ENCODE measurements around the gene MYH11.

Gene MYH11

DNA sequence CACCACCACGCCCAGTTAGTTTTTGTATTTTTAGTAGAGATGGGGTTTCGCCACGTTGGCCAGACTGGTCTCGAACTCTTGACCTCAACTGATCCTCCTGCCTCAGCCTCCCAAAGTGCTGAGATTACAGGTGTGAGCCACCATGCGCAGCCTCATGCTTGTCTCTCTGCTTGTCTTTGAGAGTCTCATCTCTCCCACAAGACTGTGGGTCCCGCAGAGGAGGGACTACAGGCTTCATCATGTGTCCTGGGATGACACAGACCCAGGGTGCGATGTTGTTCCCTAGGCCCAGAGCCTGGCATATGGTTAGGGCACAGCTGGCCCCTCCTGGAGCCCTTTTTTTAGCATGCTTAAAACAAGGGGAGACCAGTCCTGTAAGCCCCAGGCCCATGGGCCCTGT, 104.9 kb downstream of the MYH11 start:
- no peak overlapping the region for H3K27ac ChIP-seq
- no peak for DNase-seq
- TF ChIP-seq, protein P1, sequence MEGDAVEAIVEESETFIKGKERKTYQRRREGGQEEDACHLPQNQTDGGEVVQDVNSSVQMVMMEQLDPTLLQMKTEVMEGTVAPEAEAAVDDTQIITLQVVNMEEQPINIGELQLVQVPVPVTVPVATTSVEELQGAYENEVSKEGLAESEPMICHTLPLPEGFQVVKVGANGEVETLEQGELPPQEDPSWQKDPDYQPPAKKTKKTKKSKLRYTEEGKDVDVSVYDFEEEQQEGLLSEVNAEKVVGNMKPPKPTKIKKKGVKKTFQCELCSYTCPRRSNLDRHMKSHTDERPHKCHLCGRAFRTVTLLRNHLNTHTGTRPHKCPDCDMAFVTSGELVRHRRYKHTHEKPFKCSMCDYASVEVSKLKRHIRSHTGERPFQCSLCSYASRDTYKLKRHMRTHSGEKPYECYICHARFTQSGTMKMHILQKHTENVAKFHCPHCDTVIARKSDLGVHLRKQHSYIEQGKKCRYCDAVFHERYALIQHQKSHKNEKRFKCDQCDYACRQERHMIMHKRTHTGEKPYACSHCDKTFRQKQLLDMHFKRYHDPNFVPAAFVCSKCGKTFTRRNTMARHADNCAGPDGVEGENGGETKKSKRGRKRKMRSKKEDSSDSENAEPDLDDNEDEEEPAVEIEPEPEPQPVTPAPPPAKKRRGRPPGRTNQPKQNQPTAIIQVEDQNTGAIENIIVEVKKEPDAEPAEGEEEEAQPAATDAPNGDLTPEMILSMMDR (IDR thresholded peaks at IDR 0.05; ENCODE audit: low read depth, low read length, missing control alignments): no peak
- no peak overlapping the region for H3K4me3 ChIP-seq (ENCODE audit: low read depth, low read length)
- in situ Hi-C loops (cut with HindIII; ENCODE audit: low pct_ligation_motif_present, low sequenced_read_pairs): no loop called here
- no peaks in the 10 kb centered on the region for H3K36me3 ChIP-seq (replicated peaks)
- no peaks in the 10 kb centered on the region for H3K27me3 ChIP-seq (replicated peaks)

DNA sequence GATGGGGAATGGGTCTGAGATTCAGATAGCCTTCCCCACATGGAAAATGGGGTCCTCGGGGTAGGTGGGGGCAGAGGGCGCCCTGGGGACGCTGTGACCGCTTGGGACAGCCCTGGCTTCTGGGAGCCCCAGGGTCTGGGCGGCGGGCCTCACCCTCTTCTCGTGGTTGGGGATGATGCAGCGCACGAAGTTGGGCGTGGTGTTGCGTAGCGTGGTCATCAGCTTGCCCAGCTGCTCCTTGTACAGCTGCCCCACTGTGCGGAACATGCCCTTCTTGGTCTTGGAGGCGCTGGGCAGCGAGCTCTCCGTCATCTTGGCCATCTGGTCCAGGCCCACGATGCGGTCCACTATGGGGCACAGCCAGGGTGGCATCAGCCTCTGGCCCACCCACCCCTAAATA, 106.8 kb downstream of the MYH11 start:
- Histone ChIP-seq H3K4me3 (ENCODE audit: low read depth, low read length) (no peak overlapping the region), H3K36me3 (replicated peaks) (no peaks in the 10 kb centered on the region), H3K27me3 (replicated peaks) (no peaks in the 10 kb centered on the region), H3K27ac (no peak overlapping the region)
- TF ChIP-seq, protein P1 (IDR thresholded peaks at IDR 0.05; ENCODE audit: low read depth, low read length, missing control alignments): no peak
- in situ Hi-C loops (cut with HindIII; ENCODE audit: low pct_ligation_motif_present, low sequenced_read_pairs): no loop called here
- DNase-seq: no peak

DNA sequence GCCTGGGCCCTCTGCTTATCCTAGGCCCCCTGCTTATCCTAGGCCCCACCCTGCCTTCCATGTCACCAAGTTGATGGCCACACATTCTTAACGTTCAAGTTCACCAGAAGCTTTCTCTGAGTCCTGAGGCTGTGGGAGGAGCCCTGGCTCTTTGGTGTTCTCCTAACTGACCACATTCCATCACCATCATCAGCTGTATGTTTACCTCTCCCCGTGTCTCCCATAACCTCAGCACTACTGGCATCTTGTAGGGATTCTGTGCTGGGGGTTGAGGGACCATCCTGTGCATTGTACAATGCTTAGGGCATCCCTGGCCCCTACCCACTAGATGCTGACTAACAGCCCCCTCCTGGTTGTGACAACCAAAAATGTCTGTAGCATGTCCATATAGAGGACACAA, 107.5 kb downstream of the MYH11 start:
- Histone ChIP-seq H3K27ac (no peak overlapping the region), H3K27me3 (replicated peaks) (no peaks in the 10 kb centered on the region), H3K36me3 (replicated peaks) (no peaks in the 10 kb centered on the region), H3K4me3 (ENCODE audit: low read depth, low read length) (no peak overlapping the region)
- TF ChIP-seq, protein P1 (IDR thresholded peaks at IDR 0.05; ENCODE audit: low read depth, low read length, missing control alignments): no peak
- in situ Hi-C loops (cut with HindIII; ENCODE audit: low pct_ligation_motif_present, low sequenced_read_pairs): no loop called here
- no peak for DNase-seq

DNA sequence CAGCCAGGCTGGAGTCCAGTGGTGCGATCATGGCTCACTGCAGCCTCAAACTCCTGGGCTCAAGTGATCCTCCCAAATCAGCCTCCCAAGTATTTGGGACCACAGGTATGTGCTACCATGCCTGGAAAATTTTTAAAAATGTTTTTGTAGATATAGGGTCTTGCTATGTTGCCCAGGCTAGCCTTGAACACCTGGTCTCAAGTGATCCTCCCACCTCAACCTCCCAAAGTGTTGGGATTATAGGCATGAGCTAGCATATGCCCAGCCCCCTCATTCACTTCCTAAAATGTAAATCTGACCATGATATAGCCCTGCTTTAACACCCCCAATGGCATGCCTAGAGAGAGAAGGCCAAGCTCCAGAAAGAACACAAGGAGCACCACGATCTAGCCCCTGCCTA, 108.2 kb downstream of the MYH11 start:
- in situ Hi-C loops (cut with HindIII; ENCODE audit: low pct_ligation_motif_present, low sequenced_read_pairs): no loop called here
- no peaks in the 10 kb centered on the region for H3K27me3 ChIP-seq (replicated peaks)
- TF ChIP-seq, protein P1 (IDR thresholded peaks at IDR 0.05; ENCODE audit: low read depth, low read length, missing control alignments): no peak
- H3K36me3 ChIP-seq (replicated peaks): no peaks in the 10 kb centered on the region
- no peak overlapping the region for H3K27ac ChIP-seq
- no peak overlapping the region for H3K4me3 ChIP-seq (ENCODE audit: low read depth, low read length)
- no peak for DNase-seq

DNA sequence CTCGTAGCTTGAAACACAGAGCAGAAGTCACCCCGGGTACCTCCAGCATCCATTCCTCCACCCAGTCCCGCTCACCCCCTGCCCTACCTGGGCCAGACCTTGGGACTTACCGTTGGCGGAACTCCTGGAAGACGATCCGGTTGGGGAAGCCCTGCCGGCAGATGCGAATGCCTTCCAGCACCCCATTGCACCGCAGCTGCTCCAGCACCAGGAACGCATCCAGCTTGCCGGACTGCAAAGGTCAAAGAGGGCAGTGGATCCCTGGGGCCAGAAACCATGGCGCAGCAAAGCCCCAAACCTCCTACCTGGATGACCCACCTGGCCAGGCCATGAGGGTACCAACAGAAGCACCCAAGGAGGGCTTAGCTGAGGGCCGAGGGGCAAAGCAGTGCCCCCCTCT, 108.9 kb downstream of the MYH11 start:
- no peak overlapping the region for H3K27ac ChIP-seq
- no peak for DNase-seq
- no peaks in the 10 kb centered on the region for H3K27me3 ChIP-seq (replicated peaks)
- no peak overlapping the region for H3K4me3 ChIP-seq (ENCODE audit: low read depth, low read length)
- no peaks in the 10 kb centered on the region for H3K36me3 ChIP-seq (replicated peaks)
- in situ Hi-C loops (cut with HindIII; ENCODE audit: low pct_ligation_motif_present, low sequenced_read_pairs): no loop called here
- TF ChIP-seq, protein P1 (IDR thresholded peaks at IDR 0.05; ENCODE audit: low read depth, low read length, missing control alignments): no peak

DNA sequence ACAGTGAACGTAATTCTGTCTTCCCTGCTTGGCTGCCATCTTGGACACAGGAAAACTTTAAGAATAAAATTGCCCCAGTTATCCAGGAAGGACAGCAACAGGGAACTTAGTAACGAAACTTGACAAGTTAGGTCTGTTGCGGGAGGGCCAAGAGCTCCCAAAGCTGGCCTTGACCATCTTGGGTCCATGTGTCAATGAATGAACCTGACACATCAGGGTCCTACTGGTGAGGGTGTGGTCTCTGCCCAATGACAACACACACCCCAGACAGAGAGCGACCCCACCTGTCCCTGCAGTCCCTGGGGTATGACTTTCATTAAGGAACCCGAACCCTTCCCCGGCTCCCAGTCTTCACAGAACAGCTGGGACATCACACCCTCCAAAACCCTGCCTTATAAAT, 110.5 kb downstream of the MYH11 start:
- Histone ChIP-seq H3K27me3 (replicated peaks) (no peaks in the 10 kb centered on the region), H3K4me3 (ENCODE audit: low read depth, low read length) (no peak overlapping the region), H3K36me3 (replicated peaks) (no peaks in the 10 kb centered on the region), H3K27ac (no peak overlapping the region)
- no peak for DNase-seq
- in situ Hi-C loops (cut with HindIII; ENCODE audit: low pct_ligation_motif_present, low sequenced_read_pairs): no loop called here
- TF ChIP-seq, protein P1 (IDR thresholded peaks at IDR 0.05; ENCODE audit: low read depth, low read length, missing control alignments): no peak
